T-helper 1 cell treated with Interleukin-12 subunit alpha and Interleukin-12 subunit beta and Interleukin-4 antibody, amounts not matched to agents 30 ng/mL and 1 ng/mL, for 36 hours (primary cell): ENCODE measurements around the gene RAB27B. TPM values are rescaled to one million over a fixed set of nuclear protein-coding genes. Genes with fewer than 3 reads are reported as not detected.

Source experiments
- intact Hi-C: fragments of 100-400 bp; cut with micrococcal nuclease; formaldehyde crosslinking; loops from one replicate; pipeline ENCODE4 v1.15.1; 2024
- total RNA-seq: library from RNA; stranded (reverse); gene quantifications from 2 replicates; pipeline ENCODE4 v1.2.3, GENCODE V29; 2022

RAB27B gene
- total RNA-seq, 1 donor from 2014 or later = 2.5 TPM

DNA sequence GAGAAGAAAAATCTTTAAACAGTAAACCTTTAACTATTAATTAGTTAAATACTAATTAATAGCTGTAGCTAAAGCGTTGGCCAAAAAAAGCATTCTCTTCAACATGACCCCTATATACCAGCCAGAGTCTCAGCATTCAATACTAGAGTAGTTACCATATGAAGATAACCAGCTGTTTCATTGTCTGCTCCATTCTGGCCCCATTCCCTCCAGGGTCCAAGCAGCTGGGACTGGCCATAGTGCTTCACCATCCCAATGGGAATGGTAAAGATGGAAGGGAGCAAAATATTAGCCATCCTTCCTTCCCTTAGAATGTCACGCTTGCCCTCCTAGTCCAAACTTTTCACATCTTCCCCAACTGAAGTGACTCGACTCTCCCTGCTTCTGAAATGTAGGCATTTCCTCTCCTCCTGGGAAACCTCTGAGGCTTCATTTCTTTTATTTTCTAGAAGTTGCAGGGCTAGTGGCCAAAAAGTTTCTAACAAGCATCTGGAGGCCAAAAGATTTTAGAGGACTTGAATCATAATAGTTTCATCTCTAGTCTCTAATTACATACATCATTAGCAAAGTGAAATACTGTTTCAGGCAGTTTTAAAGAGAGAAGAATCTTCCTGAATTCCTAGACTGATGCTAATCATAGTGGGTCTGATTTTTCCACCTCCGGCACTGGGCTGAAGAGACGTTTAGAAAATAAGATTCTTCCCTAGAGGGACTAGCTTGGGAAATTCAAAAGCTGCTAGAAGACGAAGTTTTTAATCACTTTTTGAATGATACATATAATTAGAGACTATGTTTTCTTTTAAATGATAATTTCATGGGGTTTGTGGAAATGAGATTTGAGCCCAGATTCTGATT is 78.3 kb downstream of the RAB27B start:
- intact Hi-C loops = no loop called here

DNA sequence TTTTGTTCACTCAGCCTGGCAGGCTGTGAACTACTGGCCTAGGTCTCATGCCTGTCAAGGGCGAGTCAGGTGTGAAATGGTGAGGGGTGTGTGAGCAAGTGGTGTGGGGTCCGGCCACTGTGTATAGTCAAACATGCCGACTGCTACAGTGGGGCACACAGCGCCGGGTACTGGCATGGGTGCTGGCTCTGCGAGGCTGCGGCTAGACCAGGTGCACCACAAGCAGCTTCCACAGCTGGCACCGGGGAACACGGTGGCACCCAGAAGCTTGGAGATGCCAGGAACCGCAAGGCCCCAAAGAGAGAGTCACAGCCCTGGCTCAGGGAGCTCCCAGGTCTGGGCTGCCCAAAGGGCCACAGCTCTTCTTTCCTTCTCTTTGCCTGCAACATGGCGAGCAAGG is 81.3 kb downstream of the RAB27B start:
- intact Hi-C loops = no loop called here

DNA sequence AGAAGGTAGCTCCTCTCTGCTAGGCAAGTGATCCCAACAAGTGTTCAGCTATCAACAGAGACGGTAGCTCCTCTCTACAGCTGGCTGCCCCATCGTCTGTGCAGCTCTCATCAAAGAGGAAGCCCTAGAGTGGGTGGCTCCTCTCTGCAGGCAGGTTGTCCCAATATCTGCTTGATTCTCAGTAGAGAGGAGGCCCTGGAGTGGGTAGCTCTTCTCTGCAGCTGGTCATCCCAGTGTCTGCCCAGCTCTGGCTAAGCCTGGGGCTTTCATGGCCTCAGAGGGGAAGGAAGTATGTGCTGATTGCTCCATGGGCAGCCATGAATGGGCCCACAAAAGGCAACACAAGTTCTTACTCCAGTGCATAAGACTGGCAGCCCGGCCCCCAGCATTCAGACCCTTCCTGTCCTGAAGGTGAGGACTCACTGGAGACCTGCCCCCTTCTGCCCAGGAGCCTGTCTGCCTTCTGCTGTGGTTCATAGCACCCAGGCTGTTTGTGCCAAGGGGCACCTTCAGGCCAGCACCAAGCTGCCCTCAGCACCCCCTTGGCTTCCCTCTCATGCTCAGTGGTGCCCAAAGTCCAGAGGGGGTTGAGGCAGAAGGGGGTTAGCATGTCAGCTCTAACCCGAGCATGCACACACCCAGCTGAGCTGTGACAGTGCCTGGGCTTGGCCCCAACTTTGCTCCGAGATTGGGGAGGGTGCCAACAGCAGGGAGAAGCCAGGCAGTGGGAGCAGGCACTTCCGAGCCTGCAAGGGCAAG is 82.1 kb downstream of the RAB27B start:
- intact Hi-C loops = no loop called here

DNA sequence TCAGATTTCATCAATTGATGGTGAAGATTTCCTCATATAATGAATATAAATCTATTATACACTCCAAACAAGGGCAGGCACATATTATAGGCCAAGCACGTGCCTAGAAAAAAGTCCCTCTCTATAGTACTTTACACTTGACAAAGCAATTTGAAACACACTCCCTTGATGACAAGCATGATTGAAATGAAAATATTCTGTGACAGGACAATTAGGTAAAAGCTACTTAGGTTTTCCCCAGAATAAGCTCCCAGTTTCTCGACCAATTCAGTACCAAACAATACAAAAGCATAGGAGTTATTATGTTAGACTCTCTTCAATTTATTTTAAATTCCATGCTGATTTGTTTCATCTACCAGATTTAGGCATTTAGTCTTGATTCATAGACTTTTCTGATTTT is 83.3 kb downstream of the RAB27B start:
- intact Hi-C loops = no loop called here

DNA sequence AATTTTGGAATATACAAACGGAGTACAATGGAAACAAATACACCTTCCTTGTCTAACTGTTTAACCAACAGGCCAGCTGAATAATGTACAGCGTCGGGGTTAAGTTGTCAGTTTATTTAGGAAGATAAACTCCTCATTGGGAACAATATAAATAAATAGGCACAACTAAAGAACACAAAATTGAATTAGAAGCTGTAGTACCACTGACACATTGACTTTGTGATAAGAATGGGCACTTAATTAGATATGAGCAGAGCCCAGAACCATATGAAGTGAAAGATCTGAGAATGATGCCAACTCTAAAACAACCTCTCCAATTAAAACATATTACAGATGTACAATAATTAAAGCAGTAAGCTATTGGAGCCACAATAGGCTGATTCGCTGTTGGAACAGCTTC is 86.5 kb downstream of the RAB27B start:
- intact Hi-C loops = no loop called here

DNA sequence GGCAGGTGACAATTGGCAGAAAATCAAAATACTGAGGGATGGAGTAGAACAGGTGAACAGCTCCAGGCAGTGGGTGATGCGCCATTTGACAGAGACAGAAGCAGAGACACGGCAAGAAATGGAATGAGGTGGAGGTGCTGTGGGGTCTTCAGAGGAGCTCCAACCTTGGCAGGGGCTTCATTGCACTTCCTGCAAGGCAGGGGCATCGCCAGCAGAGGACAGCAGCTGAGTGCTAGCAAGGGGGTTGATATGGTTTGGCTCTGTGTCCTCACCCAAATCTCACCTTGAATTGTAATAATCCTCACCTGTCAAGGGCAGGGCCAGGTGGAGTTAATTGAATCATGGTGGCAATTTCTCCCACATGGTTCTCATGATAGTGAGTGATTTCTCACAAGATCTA is 88.2 kb downstream of the RAB27B start:
- intact Hi-C loops = no loop called here

DNA sequence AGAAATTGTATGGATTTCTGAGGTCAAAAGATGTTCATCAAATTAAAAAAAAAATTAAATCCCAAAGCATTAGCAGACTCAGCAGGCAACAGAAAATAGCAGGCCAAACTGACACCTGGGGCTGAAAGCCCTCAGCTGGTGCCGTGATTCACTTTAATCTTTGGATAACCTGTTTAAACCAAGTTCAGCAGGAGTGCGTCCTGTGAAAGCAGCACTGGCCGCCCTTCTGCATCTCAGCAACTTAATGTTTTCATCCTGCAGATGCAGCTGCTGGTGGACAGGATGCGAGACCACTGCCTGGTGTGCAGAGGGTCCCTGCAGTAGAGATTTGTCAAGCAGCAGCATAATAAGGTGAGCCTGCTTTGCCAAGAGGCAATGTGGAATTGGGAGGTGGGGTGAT is 89.8 kb downstream of the RAB27B start:
- intact Hi-C loops = no loop called here

DNA sequence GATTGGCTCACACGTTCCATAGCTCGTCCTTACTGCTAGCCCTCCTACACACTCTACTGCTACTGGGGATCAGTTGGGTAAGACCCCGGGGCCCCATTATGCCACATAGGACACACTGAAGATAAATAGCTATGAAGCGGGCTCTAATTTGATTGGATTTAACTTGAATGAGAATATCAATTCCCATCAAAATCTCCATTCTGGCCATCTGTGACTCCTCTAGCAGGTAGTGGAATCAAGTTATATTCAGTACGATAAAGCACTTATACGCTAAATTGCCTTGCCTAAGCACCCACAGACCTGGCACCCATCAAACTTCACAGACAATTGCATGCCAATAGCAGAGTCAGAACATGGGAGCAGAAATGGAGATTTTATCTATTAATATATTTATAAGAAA is 91.1 kb downstream of the RAB27B start:
- intact Hi-C loops = no loop called here

DNA sequence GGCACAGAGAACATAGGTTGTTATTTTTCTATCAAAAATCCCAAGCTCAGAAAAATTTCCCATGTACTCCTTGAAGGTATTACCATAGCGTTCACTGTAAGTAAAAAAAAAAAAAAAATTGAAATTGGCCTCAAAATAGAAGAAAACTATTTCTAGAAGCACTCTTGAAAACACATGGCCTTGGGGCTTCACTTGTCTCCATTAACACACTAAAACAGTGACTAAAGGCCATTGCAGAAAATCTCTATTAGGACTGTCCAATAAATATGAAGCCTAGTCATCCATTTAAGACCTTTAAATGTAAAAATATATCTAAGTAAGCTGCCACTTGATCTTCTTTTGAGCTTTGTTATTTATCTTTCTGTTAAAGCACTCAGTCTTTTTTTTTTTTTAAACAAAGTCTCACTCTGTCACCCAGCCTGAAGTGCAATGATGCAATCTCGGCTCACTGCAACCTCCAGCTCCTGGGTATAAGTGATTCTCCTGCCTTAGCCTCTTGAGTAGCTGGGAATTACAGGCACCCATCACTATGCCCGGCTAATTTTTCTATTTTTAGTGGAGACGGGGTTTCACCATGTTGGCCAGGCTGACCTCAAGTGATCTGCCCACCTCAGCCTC is 95.2 kb downstream of the RAB27B start:
- intact Hi-C loops = no loop called here

DNA sequence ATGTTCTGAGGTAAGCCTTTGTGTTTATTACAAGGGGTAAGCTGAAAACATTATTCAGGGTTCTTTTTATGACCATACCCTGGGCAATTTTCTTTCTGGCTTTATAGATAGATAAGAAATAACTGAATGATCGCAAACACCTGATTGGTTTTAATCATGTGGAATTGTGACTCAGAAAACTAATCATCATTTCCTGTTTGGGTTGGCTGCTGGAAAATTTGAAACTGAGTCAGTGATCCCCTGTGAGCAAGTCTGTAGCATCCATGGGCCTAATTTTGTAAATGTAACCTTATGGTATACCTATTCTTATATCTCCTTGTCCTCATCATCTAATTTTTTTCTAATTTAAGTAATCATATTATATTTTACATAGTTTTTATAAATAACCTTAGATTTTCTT is 96.7 kb downstream of the RAB27B start:
- intact Hi-C loops = no loop called here

DNA sequence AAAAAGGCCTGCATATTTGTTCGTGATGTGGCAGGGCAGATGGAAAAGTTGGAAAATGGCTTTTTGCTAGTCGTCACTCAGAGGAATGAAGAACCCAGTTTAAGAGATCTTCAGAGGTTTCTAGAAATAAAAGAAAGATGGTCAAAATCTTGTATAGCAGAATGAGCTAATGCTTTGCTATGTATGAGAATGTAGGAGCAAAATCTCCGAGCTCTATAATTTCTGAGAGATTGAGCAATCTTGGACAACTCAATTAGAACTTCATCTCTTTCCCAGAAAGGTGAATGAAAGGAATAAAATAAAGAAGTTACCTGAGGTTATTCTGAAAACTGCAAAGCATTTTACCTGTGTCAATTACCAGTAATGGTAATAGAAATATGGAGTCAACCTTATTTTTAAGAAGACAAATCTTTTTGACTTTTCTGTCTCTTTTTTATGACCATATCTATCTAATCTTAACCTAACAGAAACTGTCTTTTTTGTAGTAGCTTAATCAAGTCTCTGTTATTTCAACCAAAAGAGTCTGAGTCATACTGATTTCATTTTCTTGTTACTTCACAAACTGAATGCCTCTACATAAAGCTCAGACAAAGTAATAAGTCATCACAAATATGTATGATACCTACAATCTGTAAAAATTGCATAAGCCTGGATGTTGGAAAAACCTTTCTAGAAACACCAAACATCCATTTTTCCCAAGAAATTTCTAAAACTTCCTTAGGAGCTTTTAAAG is 98.5 kb downstream of the RAB27B start:
- intact Hi-C loops = no loop called here

DNA sequence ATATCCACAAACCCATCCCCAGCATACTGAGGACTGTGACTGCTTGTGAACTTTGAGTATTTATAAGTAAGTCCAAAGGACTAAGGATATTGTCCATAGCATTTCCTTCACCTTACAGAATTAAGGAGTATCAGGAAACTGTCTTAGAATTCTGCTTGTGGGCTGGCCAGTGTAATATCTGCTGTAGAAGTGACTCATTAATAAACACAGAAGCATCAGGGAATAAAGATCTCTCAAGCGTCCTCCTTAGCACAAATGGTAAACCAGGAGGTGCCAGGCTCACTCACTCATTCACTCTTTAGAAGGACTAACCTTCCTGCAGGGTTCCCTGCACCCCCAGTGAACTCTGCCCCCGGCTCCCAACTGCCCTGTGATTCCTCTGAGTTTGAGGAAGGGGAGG is 100.0 kb downstream of the RAB27B start:
- intact Hi-C loops = no loop called here

DNA sequence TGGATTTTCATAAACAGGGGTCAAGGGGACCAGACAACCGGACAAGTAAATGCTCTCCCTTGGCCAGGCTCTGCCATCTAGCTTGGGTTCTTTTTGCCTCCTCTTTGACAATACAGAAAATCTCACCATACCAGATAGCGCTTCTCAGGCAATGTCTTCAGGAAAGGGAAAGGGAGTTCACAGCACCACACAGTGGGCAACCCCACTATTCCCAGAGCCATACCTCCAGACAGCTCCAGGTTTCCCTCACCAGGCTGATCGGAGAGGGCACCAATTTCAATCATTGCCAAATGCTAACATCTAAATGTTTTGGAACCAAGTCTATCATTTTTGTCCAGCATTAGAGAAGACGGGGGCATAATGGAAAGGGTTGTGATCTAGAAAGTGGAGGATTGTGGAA is 102.9 kb downstream of the RAB27B start:
- intact Hi-C loops = no loop called here

DNA sequence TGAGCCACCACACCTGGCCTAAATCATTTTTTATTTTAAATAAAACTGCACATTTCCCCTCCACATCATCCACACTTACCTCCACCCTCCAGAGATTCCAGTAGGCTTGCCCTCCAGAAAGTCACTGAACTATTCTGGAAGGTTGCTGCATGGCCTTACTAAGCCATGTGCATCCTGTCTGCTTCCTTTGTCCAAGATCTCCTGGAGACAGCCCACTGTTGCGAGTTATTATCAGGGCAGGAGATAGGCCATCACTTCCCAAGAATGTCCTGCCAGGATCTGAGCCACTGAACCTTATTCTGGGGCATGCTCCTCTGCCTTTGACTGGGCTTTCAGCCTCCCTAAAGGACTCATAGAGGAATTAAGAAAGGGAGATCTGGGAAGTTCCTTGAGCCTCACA is 104.2 kb downstream of the RAB27B start:
- intact Hi-C loops = no loop called here

DNA sequence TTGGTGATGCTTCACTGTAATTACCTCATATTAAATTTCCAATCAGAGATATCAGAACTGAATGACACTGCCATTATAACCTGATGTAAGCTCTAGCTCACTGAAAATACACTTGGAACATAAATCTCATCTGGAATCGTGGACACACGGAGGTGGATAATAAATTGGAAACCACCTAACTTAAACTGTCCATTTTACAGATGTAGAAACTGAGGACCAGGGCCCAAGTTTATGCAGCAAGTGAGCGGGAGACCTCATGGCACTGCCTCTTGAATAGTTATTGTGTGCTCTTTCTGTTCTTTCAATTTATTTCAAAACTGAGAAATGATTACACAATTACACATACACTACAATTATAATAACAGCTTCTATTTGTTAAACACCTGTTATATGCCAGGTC is 110.2 kb downstream of the RAB27B start:
- intact Hi-C loops = no loop called here

DNA sequence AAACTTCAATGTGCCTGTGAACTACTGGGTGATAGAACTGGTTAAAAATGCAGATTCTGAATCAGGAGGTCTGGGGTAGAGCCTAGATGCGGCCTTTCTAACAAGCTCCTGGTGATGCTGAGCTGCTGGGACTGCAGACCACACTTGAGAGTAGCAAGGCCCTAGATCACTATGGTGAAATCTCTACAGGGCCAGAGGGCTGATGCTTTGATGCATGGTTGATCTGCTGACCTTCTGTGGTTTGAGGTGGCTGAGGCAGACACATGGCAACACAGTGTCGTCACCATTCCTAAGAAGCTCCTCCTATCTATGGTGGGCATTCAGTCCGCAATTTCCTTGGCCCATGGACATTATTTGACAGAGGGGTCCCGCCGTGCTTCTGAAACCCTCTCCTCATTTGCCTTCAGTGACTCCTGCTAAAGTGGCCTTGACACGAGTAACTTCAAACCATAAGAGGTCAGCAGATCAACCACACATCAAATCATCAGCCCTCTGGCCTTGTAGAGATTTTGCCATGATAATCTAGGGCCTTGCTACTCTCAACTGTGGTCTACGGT is 111.2 kb downstream of the RAB27B start:
- intact Hi-C loops = no loop called here

DNA sequence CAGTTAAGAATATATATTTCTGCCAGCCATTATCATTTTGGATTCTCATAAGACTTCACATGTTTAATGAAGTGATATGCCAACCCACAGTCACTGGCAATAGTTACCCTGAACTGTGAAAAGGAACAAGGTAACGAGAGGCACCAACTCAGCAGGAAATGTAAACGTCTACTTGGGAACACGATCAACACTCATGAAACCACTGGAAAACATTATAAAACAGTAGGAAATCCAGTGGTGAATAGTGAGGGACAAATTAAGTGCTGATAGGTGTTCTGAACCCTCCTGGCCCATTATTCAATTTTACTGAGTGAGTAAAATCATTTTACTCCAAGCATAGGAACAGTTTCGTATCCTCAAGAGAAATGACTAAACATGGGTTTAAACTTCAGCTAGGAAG is 113.9 kb downstream of the RAB27B start:
- intact Hi-C loops = loop anchor here (10.0 kb wide), 1 partner anchor 717 kb away; the partner anchor contains the start of gene MBD2

DNA sequence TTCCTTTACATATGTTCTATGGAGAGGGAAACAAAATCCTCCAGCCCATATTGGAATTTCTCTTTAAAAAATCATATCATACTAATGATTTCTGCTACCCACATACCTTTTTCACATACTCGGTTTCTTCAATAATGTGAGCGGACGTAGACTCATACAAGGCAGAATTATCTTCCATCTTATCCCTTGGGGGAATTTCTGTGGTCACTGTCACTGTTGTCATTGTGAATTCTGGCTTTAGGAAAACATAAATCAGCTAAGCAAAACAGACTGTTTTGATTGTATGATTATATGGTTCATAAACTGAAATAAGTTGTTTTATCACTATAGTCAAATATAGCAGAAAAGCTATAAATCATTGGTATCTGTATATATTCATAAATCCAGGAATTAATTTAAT is 114.3 kb downstream of the RAB27B start:
- intact Hi-C loops = loop anchor here (10.0 kb wide), 1 partner anchor 718 kb away; the partner anchor contains the start of gene MBD2
